ENCODE measurements around the gene HDHD5.

Gene HDHD5

GRCh38 chr22:17117400-17117799 lies 41.7 kb downstream of the HDHD5 start:
- H3K36me3 ChIP-seq (ENCODE audit: low read length), result no peaks in the 10 kb centered on the region
- no peaks in the 10 kb centered on the region for H3K27me3 ChIP-seq (ENCODE audit: low read length)
- TF ChIP-seq CTCF (IDR thresholded peaks at IDR 0.05; ENCODE audit: insufficient read depth, low read length, poor library complexity, severe bottlenecking), result no peak
- TF ChIP-seq EZH2phosphoT487 (conservative IDR thresholded peaks at IDR 0.05; ENCODE audit: low read length), result no peak
- no peaks in the 10 kb centered on the region for H3K9me2 ChIP-seq (replicated peaks; ENCODE audit: insufficient read depth, low read length)
- H3K27ac ChIP-seq (ENCODE audit: low read depth, low read length), result no peak overlapping the region
- H3F3A ChIP-seq (ENCODE audit: insufficient read depth), result no peaks in the 10 kb centered on the region
- H4K20me1 ChIP-seq (ENCODE audit: low read depth, low read length), result no peaks in the 10 kb centered on the region
- H3K9me3 ChIP-seq (ENCODE audit: insufficient read depth, low read length), result no peaks in the 10 kb centered on the region
- H3K79me2 ChIP-seq (ENCODE audit: insufficient read depth, low read length), result no peaks in the 10 kb centered on the region
- H3K9ac ChIP-seq (ENCODE audit: low read length), result no peak overlapping the region
- no peak overlapping the region for H3K4me3 ChIP-seq (ENCODE audit: insufficient read depth, low read length, poor library complexity, severe bottlenecking)
- no peak overlapping the region for H3K4me2 ChIP-seq (ENCODE audit: low read depth, low read length, poor library complexity, severe bottlenecking)
- H2AFZ ChIP-seq (ENCODE audit: low read depth, low read length, severe bottlenecking), result no peak overlapping the region

GRCh38 chr22:17116572-17117330 lies 42.3 kb downstream of the HDHD5 start:
- Histone ChIP-seq H3K27me3 (ENCODE audit: low read length) (no peaks in the 10 kb centered on the region), H3K79me2 (ENCODE audit: insufficient read depth, low read length) (no peaks in the 10 kb centered on the region), H3F3A (ENCODE audit: insufficient read depth) (no peaks in the 10 kb centered on the region), H3K36me3 (ENCODE audit: low read length) (no peaks in the 10 kb centered on the region), H2AFZ (ENCODE audit: low read depth, low read length, severe bottlenecking) (no peak overlapping the region), H4K20me1 (ENCODE audit: low read depth, low read length) (no peaks in the 10 kb centered on the region), H3K4me3 (ENCODE audit: insufficient read depth, low read length, poor library complexity, severe bottlenecking) (no peak overlapping the region), H3K9ac (ENCODE audit: low read length) (no peak overlapping the region), H3K27ac (ENCODE audit: low read depth, low read length) (no peak overlapping the region), H3K9me3 (ENCODE audit: insufficient read depth, low read length) (no peaks in the 10 kb centered on the region), H3K9me2 (replicated peaks; ENCODE audit: insufficient read depth, low read length) (no peaks in the 10 kb centered on the region), H3K4me2 (ENCODE audit: low read depth, low read length, poor library complexity, severe bottlenecking) (no peak overlapping the region)
- TF ChIP-seq CTCF (IDR thresholded peaks at IDR 0.05; ENCODE audit: insufficient read depth, low read length, poor library complexity, severe bottlenecking) (no peak), EZH2phosphoT487 (conservative IDR thresholded peaks at IDR 0.05; ENCODE audit: low read length) (no peak)

GRCh38 chr22:17115945-17116565 lies 43.0 kb downstream of the HDHD5 start:
- Histone ChIP-seq H3F3A (ENCODE audit: insufficient read depth) (no peaks in the 10 kb centered on the region), H2AFZ (ENCODE audit: low read depth, low read length, severe bottlenecking) (no peak overlapping the region), H3K27me3 (ENCODE audit: low read length) (no peaks in the 10 kb centered on the region), H3K36me3 (ENCODE audit: low read length) (no peaks in the 10 kb centered on the region), H3K27ac (ENCODE audit: low read depth, low read length) (no peak overlapping the region), H3K79me2 (ENCODE audit: insufficient read depth, low read length) (no peaks in the 10 kb centered on the region), H3K4me3 (ENCODE audit: insufficient read depth, low read length, poor library complexity, severe bottlenecking) (no peak overlapping the region), H3K9me2 (replicated peaks; ENCODE audit: insufficient read depth, low read length) (no peaks in the 10 kb centered on the region), H3K4me2 (ENCODE audit: low read depth, low read length, poor library complexity, severe bottlenecking) (no peak overlapping the region), H3K9me3 (ENCODE audit: insufficient read depth, low read length) (no peaks in the 10 kb centered on the region), H3K9ac (ENCODE audit: low read length) (no peak overlapping the region), H4K20me1 (ENCODE audit: low read depth, low read length) (no peaks in the 10 kb centered on the region)
- no peak for TF ChIP-seq EZH2phosphoT487 (conservative IDR thresholded peaks at IDR 0.05; ENCODE audit: low read length)
- no peak for TF ChIP-seq CTCF (IDR thresholded peaks at IDR 0.05; ENCODE audit: insufficient read depth, low read length, poor library complexity, severe bottlenecking)

Data from SU-DHL-6 (cell line).